Measurements from ENCODE around the gene GOLGA3.
"Not testable (repeated sequence)": the region's sequence is repeated elsewhere in the genome, so short reads cannot be mapped to it uniquely, and the experiment has no call there.

Gene GOLGA3

DNA sequence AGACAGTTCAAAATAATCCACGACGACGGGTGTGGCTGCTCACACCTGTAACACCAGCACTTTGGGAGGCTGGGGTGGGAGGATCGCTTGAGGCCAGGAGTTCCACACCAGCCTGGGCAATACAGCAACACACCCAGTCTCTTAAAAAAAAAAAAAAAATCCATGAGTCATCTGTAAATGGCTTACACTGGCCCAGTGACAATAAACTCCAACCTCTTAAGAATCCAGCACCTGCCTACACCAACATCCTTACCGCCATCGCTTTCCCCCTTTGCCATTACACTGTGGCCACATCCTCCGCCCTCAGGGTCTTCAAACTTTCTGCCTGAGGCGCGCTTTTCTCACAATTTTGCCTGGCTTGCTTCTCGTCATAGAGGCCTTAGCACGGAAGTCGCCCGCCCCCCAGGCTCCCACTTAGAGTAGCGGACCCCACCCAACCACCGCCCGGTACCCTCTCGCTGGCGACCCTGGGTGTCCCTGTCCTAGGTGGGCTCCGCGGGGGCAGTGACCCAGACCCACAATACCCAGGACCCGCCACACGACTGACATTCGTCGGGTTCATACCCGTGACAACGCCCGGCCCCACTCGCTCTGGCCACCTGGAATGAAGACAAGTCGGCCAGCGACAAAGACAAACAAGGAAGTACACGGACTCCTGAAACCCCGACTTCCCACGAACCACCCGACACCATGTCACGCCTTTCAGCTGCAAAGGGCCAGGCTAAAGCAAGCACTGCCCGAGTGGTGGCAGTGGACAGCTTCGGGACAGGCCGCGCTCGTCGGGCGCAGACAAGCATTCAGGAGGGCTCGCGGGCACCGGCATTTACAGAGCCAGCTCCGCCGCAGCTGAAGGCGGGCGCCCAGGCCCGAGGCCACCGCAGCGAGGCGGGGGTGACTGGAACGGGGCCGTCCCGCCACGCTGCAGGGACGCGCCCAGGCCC is 636 bp downstream of the GOLGA3 start:
- in situ Hi-C loops (cut with HindIII; ENCODE audit: low pct_ligation_motif_present, low pct_unique_long_range_greater_than_20kb, low sequenced_read_pairs): no loop called here
- DNase-seq: peak; percentile 81

DNA sequence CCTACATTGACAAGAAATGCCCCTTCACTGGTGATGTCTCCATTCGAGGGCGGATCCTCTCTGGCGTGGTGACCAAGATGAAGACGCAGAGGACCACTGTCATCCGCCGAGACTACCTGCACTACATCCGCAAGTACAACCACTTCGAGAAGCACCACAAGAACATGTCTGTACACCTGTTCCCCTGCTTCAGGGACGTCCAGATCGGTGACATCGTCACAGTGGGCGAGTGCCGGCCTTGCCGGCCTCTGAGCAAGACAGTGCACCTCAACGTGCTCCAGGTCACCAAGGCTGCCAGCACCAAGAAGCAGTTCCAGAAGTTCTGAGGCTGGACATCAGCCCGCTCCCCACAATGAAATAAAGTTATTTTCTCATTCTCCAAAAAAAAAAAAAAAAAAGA is 2.8 kb downstream of the GOLGA3 start:
- in situ Hi-C loops (cut with HindIII; ENCODE audit: low pct_ligation_motif_present, low pct_unique_long_range_greater_than_20kb, low sequenced_read_pairs): no loop called here
- DNase-seq: no peak

DNA sequence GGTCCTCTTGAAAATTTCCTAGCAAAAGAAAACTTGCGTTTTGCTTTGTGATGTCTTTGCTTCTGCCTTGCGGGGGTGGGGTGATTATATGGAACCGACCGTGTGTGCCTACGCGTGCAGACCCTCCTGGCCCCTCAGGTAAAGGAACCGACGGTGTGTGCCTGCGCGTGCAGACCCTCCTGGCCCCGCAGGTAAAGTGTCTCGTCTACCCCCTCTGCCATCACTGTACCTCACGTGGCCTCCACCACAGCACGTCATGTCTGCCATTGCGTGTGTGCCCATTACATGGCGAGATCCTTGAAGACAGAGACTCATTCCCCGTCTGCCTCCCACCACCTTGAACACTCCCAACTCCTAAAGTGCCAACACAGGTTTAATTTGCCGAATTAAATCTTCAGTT is 3.6 kb downstream of the GOLGA3 start:
- no peak for DNase-seq
- in situ Hi-C loops (cut with HindIII; ENCODE audit: low pct_ligation_motif_present, low pct_unique_long_range_greater_than_20kb, low sequenced_read_pairs): no loop called here

DNA sequence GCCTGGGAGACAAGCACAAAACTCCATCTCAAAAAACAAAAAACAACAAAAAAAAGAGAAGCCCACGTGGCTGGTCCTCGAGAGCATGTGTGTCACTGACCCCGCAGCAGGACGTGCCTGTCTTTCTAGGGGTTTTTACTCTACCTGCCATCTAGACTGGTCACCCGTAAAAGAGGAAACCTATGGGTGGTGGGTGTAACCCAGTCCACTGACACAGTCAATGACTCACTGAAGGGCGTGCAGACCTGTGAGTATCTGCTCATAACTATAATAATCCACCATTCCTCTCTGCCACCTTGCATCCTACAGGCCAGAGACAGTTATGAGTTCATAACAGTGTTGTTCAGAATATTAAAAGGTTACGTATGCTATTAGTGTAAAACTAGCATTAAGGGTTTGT is 4.6 kb downstream of the GOLGA3 start:
- no peak for DNase-seq

DNA sequence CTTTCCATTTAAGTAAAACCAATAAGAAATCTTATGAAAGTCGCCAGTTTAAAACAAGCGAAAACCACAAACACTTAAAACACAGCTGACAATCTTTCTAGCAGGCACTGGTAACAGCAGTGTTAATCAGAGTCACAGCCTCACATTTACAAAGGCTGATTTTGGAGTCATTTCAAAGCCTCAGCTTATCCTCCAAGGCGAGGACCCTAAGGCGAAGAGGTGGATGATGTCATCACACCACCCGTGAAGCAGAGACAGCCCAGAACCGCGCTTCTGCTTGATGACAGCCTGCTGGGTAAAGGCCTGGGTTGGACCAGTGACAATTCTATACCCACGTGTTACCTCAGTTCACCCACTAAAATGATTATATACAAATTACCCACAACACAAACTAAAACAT is 10.1 kb downstream of the GOLGA3 start:
- in situ Hi-C loops (cut with HindIII; ENCODE audit: low pct_ligation_motif_present, low pct_unique_long_range_greater_than_20kb, low sequenced_read_pairs): no loop called here
- no peak for DNase-seq

More for the DNA sequence above, 4.6 kb downstream of the GOLGA3 start:
- in situ Hi-C loops (cut with HindIII; ENCODE audit: low pct_ligation_motif_present, low pct_unique_long_range_greater_than_20kb, low sequenced_read_pairs): no loop called here

DNA sequence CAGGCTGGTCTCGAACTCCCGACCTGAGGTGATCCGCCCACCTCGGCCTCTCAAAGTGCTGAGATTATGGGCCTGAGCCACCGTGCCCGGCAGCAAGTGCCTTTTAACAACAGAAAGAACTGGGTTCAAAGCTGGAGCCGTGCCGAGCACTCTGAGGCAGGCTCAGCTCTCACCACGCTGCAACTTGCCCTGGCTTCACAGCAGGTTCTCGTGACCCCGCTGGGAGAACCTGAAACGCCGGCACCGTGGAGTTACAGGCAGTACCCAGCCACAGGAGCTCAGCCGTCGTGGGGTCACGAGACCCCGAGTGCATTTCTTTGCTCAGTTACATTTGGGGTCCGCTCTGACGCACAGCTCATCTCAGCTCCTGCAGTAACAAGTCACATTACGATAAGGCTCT is 14.4 kb downstream of the GOLGA3 start:
- in situ Hi-C loops (cut with HindIII; ENCODE audit: low pct_ligation_motif_present, low pct_unique_long_range_greater_than_20kb, low sequenced_read_pairs): no loop called here
- no peak for DNase-seq

DNA sequence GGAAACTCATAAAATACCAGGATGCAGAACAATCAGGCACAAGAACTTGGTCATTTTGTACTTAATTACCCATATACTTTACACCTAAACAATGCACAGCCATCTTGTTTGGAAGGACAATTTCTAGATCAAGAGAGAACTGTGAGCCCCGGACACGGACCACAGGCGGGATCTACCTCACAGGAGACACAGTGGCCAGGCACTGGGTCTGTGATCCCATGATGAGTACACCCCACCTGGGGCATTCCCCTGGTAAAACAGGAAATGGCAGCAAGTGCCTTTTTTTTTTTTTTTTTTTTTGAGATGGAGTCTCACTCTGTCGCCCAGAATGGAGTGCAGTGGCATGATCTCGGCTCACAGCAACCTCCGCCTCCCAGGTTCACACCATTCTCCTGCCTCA is 15.2 kb downstream of the GOLGA3 start:
- in situ Hi-C loops (cut with HindIII; ENCODE audit: low pct_ligation_motif_present, low pct_unique_long_range_greater_than_20kb, low sequenced_read_pairs): no loop called here

DNA sequence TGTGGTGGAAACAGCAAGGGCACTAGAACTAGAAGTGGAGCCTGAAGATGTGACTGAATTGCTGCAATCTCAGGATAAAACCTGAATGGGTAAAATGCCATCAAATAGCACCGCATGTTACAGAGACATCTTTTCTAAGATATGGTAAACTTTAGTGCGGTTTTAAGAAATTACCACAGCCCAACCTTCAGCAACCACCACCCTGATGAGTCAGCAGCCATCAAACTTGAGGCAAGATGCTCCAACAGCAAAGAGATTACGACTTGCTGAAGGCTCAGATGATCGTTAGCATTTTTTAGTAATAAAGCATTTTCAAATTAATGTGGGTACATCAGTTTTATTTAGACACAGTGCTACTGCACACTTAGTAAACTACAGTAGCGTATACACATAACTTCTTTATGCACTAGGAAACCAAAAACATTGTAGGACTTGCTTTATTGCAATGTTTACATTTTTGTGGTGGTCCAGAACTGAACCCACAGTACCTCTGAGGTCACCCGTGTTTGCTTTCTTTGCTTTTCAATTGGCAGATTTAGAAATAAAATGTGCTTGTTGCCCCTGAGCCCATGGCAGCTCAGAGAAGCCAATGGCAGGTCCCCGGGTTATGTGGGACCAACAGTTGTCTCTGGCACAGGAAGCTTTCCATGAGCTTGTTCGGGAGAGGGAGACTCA is 15.9 kb downstream of the GOLGA3 start:
- in situ Hi-C loops (cut with HindIII; ENCODE audit: low pct_ligation_motif_present, low pct_unique_long_range_greater_than_20kb, low sequenced_read_pairs): no loop called here
- no peak for DNase-seq

More for the DNA sequence above, 15.2 kb downstream of the GOLGA3 start:
- DNase-seq: no peak

DNA sequence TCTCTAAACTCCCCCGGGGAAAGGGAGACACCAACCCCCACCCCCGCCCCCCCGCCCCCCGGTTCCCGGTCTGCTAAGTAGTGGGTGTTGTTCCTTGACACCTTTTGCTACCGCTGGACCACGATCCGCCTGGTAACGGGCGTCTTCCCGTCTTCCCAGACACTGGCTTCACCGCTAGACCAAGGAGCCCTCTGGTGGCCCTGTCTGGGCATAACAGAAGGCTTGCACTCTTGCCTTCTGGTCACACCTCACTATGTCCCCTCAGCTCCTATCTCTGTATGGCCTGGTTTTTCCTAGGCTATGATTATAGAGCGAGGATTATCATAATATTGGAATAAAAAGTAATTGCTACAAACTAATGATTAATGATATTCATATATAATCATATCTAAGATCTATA is 19.3 kb downstream of the GOLGA3 start:
- DNase-seq: peak; percentile 46
- in situ Hi-C loops (cut with HindIII; ENCODE audit: low pct_ligation_motif_present, low pct_unique_long_range_greater_than_20kb, low sequenced_read_pairs): not testable (repeated sequence)

DNA sequence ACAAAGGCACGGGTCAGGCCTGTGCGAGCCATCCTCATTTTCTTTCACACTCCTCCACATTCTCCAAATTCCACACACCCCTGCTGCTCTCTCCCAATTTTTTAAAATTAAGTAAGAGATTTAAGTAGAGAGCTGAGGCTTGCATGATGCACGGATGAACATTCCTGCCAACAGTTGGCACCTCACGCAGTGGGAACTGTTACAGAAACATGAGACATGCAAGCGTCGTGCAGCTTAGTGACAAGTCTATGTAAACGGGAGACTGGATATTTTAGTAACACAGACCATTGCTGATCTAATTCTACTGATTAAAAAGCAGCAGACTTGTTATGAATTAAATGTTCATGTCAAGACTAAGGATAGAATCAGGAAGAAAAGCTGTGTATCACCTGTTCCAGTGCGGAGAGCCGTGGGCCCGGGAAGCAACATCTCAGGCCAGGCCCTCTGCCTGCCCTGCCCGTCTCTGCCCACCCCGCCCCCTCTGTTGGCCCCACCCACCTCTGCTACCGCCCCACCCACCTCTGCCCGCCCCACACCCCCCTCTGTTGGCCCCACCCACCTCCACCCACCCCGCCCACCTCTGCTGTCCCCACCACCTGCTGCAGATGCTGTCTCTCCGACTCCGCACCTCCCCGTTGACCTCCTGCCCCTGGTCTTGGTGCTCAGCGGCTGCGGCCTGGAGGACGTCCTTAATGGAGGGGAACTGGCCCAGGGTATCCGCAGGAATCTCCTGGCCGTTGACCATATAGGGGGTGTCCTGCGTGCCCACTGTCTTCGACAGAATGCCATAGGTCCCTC is 21.2 kb downstream of the GOLGA3 start:
- in situ Hi-C loops (cut with HindIII; ENCODE audit: low pct_ligation_motif_present, low pct_unique_long_range_greater_than_20kb, low sequenced_read_pairs): no loop called here
- DNase-seq: peak; percentile 14

DNA sequence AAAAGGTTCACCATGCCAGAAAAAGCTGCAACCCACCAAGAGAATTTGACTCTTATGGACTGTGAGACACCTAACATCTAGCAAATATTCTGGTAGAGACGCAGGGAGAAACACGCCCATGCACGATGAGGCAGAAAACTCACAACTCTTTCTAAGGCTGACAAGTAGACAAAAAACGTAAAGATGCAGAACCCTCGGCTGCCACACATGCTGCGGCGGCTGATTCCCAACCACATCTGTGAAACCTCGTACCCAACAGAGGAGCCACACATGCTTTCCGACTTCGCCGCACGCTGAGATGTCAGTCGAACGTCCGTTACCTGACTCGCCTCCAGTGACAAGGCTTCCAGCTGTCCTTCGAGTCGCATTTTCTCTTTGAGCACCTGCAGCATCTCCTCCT is 21.8 kb downstream of the GOLGA3 start:
- no peak for DNase-seq
- in situ Hi-C loops (cut with HindIII; ENCODE audit: low pct_ligation_motif_present, low pct_unique_long_range_greater_than_20kb, low sequenced_read_pairs): no loop called here

DNA sequence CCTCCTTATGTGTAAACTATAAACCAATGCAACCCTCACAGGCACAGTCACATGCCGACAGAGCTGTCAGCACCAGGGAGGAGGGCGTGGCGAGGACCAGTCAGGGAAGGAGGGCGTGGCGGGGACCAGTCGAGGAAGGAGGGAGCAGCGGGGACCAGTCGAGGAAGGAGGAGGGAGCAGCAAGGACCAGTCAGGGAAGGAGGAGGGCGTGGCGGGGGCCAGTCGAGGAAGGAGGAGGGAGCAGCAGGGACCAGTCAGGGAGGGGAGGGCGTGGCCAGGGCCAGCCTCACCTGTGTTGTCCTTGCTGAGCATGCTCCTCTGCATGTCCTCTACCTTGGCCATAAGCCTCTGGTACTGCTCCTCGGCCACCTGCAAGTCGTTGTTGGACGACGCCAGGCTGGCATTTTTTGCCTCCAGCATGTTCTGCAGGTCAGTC is 24.2 kb downstream of the GOLGA3 start:
- DNase-seq: no peak
- in situ Hi-C loops (cut with HindIII; ENCODE audit: low pct_ligation_motif_present, low pct_unique_long_range_greater_than_20kb, low sequenced_read_pairs): no loop called here

DNA sequence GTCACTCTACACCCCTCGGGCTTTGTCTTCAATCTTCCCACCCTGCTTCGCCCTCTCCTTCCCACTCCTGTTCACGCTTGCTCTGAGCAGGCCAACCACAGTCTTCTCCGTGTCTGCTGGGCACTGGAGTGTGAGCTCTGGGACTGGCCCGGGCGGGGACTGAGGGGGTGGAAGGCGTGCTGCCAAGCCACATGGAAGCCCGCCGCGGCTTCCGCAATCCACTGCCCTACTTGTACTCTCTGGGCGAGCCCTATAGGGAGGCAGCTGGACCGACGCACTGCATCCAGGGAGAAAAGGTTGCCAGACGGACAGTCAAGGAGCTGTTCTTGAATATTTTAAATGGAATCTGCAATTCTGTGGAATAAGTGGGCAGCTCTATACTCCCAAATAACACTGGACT is 24.8 kb downstream of the GOLGA3 start:
- DNase-seq: no peak
- in situ Hi-C loops (cut with HindIII; ENCODE audit: low pct_ligation_motif_present, low pct_unique_long_range_greater_than_20kb, low sequenced_read_pairs): no loop called here

DNA sequence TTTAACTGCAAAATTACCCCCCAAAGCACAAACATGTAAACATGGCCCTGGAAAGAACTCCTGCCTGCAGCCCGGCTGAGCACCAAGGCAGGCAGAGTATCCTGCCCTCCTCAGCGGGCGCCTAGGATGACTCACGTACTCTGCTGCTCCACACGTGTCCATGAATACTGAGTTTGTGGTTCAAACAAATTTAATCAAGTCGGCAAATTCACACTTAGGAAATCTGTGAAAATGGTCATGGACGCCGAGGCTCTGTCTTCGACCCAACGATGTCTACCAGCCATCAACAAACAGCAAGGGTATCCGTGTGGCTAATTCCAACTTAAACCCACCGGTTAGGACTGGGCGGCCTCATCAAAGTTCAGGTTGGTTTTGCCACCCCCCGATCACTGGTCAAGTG is 25.5 kb downstream of the GOLGA3 start:
- no peak for DNase-seq
- in situ Hi-C loops (cut with HindIII; ENCODE audit: low pct_ligation_motif_present, low pct_unique_long_range_greater_than_20kb, low sequenced_read_pairs): no loop called here

DNA sequence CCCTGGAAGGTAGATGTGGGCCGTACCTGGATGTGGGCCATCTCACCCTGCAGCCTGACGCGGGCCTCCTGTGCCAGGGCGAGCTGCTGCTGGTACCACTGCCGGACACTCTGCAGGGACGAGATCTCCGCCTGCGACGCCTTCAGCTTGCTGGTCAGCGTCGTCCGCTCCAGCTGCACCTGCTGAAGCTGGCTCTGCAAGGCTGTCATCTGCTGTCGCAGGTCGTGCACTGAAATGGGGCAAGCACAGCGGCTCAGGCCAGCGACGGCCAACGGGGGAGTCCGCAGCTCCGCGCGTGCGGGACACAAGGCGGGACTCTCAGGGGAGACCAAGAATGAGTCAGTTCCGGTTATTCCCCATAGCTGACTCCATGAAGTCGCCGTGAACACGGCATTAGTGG is 26.9 kb downstream of the GOLGA3 start:
- in situ Hi-C loops (cut with HindIII; ENCODE audit: low pct_ligation_motif_present, low pct_unique_long_range_greater_than_20kb, low sequenced_read_pairs): no loop called here
- DNase-seq: no peak

DNA sequence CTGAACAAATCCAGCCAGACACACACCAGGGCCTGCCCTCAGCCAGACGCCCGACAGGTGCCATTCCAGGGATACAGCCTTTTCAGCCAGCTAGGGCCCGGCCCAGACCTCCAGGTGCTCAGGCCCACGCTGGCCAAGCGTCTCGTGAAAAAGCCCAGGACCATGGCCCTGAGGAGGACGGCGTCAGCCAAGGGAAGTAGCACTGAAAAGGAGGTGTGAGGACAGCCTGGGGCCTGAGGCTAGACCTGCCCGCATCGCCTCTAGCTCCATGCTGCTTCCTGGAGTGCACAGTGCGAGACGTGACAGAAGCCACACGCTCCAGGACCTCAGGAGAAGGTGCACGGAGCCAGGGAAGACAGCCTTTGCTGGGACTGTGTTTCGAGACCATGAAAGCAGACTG is 29.8 kb downstream of the GOLGA3 start:
- DNase-seq: no peak

DNA sequence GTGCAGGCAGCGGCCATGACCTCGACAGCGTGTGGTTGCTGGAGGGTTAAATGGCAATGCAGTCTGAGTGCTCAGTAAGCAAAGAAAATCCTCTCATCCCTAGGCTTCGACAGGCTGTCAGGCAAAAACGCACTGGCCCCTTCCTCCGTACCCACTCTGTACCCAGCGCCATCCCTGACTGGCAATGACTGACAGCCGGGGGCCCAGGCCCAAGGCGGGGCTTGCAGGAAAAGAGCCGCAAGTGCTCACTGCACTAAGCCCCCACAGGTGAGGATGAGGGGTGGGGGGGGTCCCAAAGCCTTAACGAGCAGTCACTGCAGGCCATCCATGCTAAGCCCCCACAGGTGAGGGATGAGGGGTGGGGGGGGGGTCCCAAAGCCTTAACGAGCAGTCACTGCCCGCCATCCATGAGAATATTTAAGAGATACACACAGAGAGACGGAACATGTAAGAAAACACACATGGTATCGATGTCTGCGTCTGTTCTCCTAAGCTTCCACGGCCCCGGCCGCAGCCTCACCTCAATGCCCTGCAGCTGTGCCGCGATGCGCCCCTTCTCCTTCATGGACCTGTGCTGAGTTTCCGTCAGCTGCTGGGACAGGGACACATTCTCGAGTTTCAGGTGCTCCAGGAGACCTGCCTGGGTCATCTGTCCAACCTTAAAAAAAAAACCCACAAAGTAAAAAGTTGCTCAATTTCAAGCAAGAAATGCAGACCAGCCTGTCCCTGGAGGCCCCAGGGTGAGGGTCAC is 30.7 kb downstream of the GOLGA3 start:
- no peak for DNase-seq
- in situ Hi-C loops (cut with HindIII; ENCODE audit: low pct_ligation_motif_present, low pct_unique_long_range_greater_than_20kb, low sequenced_read_pairs): no loop called here

More for the DNA sequence above, 29.8 kb downstream of the GOLGA3 start:
- in situ Hi-C loops (cut with HindIII; ENCODE audit: low pct_ligation_motif_present, low pct_unique_long_range_greater_than_20kb, low sequenced_read_pairs): no loop called here

DNA sequence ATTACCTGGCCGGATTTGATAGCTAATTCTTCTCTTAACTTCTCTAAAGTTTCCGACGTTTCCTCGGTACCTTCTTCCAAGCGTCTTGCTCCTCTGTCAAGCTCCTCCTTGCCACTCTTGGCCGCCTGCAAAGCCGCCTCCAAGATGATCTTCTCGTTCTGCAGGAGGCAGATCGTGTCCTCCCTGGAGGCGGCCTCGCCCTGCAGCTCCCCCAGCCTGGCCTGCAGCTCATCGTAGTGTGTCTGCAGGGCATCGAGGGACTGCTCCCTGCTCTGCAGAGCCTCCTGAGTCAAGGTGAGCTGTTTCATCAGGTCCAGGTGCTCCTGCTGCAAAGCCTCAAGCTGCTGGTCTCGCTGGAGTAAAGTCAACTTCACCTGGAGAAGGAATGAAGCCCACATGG is 32.8 kb downstream of the GOLGA3 start:
- in situ Hi-C loops (cut with HindIII; ENCODE audit: low pct_ligation_motif_present, low pct_unique_long_range_greater_than_20kb, low sequenced_read_pairs): no loop called here
- DNase-seq: no peak
